ENCODE data around the gene TMEM132D. TPM values are rescaled to one million over a fixed set of nuclear protein-coding genes. Genes with fewer than 3 reads are reported as not detected.

The TMEM132D gene
- total RNA-seq, 2 experiments from 2014 or later = not detected

GRCh38 chr12:129827866-129828384 is 75.9 kb downstream of the TMEM132D start:
- no peak for DNase-seq
- no peaks in the 10 kb centered on the region for H3K27me3 Mint-ChIP-seq
- CTCF ChIA-PET = no interaction called here
- H3K27ac Mint-ChIP-seq = no peak overlapping the region
- H3K4me3 Mint-ChIP-seq = no peak overlapping the region
- H3K4me1 Mint-ChIP-seq = no peaks in the 10 kb centered on the region
- H3K36me3 Mint-ChIP-seq (ENCODE audit: low read depth) = no peaks in the 10 kb centered on the region
- POLR2A ChIA-PET = no interaction called here
- H3K9me3 Mint-ChIP-seq = peaks cover 2% of the 10 kb centered on the region

- H3K27me3 Mint-ChIP-seq = no peaks in the 10 kb centered on the region
- CTCF ChIA-PET = no interaction called here
- H3K4me3 Mint-ChIP-seq = no peak overlapping the region
- DNase-seq = no peak
- no peaks in the 10 kb centered on the region for H3K36me3 Mint-ChIP-seq (ENCODE audit: low read depth)
- H3K4me1 Mint-ChIP-seq = no peaks in the 10 kb centered on the region
- POLR2A ChIA-PET = no interaction called here
- H3K9me3 Mint-ChIP-seq = peaks cover 2% of the 10 kb centered on the region
- H3K27ac Mint-ChIP-seq = no peak overlapping the region
These were observed 76.5 kb downstream of the TMEM132D start for GRCh38 chr12:129827102-129827865.

GRCh38 chr12:129826273-129826672 is 77.6 kb downstream of the TMEM132D start:
- Mint-ChIP-seq H3K9me3 (peaks cover 7% of the 10 kb centered on the region), H3K4me1 (no peaks in the 10 kb centered on the region), H3K4me3 (no peak overlapping the region), H3K36me3 (ENCODE audit: low read depth) (no peaks in the 10 kb centered on the region), H3K27me3 (no peaks in the 10 kb centered on the region), H3K27ac (no peak overlapping the region)
- ChIA-PET CTCF (no interaction called here), POLR2A (no interaction called here)
- no peak for DNase-seq

- Mint-ChIP-seq H3K9me3 (peaks cover 7% of the 10 kb centered on the region), H3K27me3 (no peaks in the 10 kb centered on the region), H3K27ac (no peak overlapping the region), H3K4me1 (no peaks in the 10 kb centered on the region), H3K4me3 (no peak overlapping the region), H3K36me3 (ENCODE audit: low read depth) (no peaks in the 10 kb centered on the region)
- POLR2A ChIA-PET = no interaction called here
- DNase-seq = no peak
- CTCF ChIA-PET = no interaction called here
These were observed 78.5 kb downstream of the TMEM132D start for GRCh38 chr12:129825316-129825715.

- no peaks in the 10 kb centered on the region for H3K4me1 Mint-ChIP-seq
- H3K27me3 Mint-ChIP-seq = no peaks in the 10 kb centered on the region
- peaks cover 6% of the 10 kb centered on the region for H3K9me3 Mint-ChIP-seq
- POLR2A ChIA-PET = no interaction called here
- DNase-seq = no peak
- CTCF ChIA-PET = no interaction called here
- H3K36me3 Mint-ChIP-seq (ENCODE audit: low read depth) = no peaks in the 10 kb centered on the region
- H3K27ac Mint-ChIP-seq = no peak overlapping the region
- H3K4me3 Mint-ChIP-seq = no peak overlapping the region
These were observed 81.9 kb downstream of the TMEM132D start for GRCh38 chr12:129821964-129822363.

GRCh38 chr12:129819391-129819790 is 84.4 kb downstream of the TMEM132D start:
- Mint-ChIP-seq H3K27ac (no peak overlapping the region), H3K4me3 (no peak overlapping the region), H3K27me3 (no peaks in the 10 kb centered on the region), H3K4me1 (no peaks in the 10 kb centered on the region), H3K36me3 (ENCODE audit: low read depth) (no peaks in the 10 kb centered on the region), H3K9me3 (peaks cover 6% of the 10 kb centered on the region)
- ChIA-PET CTCF (no interaction called here), POLR2A (no interaction called here)
- DNase-seq = no peak

- peaks cover 2% of the 10 kb centered on the region for H3K9me3 Mint-ChIP-seq
- H3K27me3 Mint-ChIP-seq = no peaks in the 10 kb centered on the region
- no peak for DNase-seq
- H3K36me3 Mint-ChIP-seq (ENCODE audit: low read depth) = no peaks in the 10 kb centered on the region
- no peak overlapping the region for H3K4me3 Mint-ChIP-seq
- POLR2A ChIA-PET = no interaction called here
- no peaks in the 10 kb centered on the region for H3K4me1 Mint-ChIP-seq
- H3K27ac Mint-ChIP-seq = no peak overlapping the region
- CTCF ChIA-PET = no interaction called here
These were observed 88.0 kb downstream of the TMEM132D start for GRCh38 chr12:129815846-129816245.

- ChIA-PET CTCF (no interaction called here), POLR2A (no interaction called here)
- Mint-ChIP-seq H3K27me3 (no peaks in the 10 kb centered on the region), H3K9me3 (peaks cover 2% of the 10 kb centered on the region), H3K27ac (no peak overlapping the region), H3K36me3 (ENCODE audit: low read depth) (no peaks in the 10 kb centered on the region), H3K4me3 (no peak overlapping the region), H3K4me1 (no peaks in the 10 kb centered on the region)
- no peak for DNase-seq
These were observed 91.9 kb downstream of the TMEM132D start for GRCh38 chr12:129811963-129812362.

GRCh38 chr12:129807136-129807535 is 96.7 kb downstream of the TMEM132D start:
- ChIA-PET CTCF (no interaction called here), POLR2A (no interaction called here)
- no peak overlapping the region for H3K4me3 Mint-ChIP-seq
- no peaks in the 10 kb centered on the region for H3K4me1 Mint-ChIP-seq
- H3K9me3 Mint-ChIP-seq = peaks cover 2% of the 10 kb centered on the region
- no peaks in the 10 kb centered on the region for H3K27me3 Mint-ChIP-seq
- no peak for DNase-seq
- no peak overlapping the region for H3K27ac Mint-ChIP-seq
- no peaks in the 10 kb centered on the region for H3K36me3 Mint-ChIP-seq (ENCODE audit: low read depth)

GRCh38 chr12:129791396-129791795 is 112.4 kb downstream of the TMEM132D start:
- ChIA-PET CTCF (no interaction called here), POLR2A (no interaction called here)
- H3K9me3 Mint-ChIP-seq = no peaks in the 10 kb centered on the region
- no peak for DNase-seq
- H3K4me1 Mint-ChIP-seq = no peaks in the 10 kb centered on the region
- no peaks in the 10 kb centered on the region for H3K36me3 Mint-ChIP-seq (ENCODE audit: low read depth)
- no peaks in the 10 kb centered on the region for H3K27me3 Mint-ChIP-seq
- H3K27ac Mint-ChIP-seq = no peak overlapping the region
- no peak overlapping the region for H3K4me3 Mint-ChIP-seq

- no peaks in the 10 kb centered on the region for H3K36me3 Mint-ChIP-seq (ENCODE audit: low read depth)
- CTCF ChIA-PET = no interaction called here
- no peaks in the 10 kb centered on the region for H3K9me3 Mint-ChIP-seq
- no peaks in the 10 kb centered on the region for H3K4me1 Mint-ChIP-seq
- no peak overlapping the region for H3K4me3 Mint-ChIP-seq
- no peak for DNase-seq
- H3K27me3 Mint-ChIP-seq = no peaks in the 10 kb centered on the region
- H3K27ac Mint-ChIP-seq = no peak overlapping the region
- POLR2A ChIA-PET = no interaction called here
These were observed 112.9 kb downstream of the TMEM132D start for GRCh38 chr12:129790930-129791329.

- ChIA-PET CTCF (no interaction called here), POLR2A (no interaction called here)
- Mint-ChIP-seq H3K27me3 (no peaks in the 10 kb centered on the region), H3K4me1 (no peaks in the 10 kb centered on the region), H3K9me3 (peaks cover 1% of the 10 kb centered on the region), H3K4me3 (no peak overlapping the region), H3K36me3 (ENCODE audit: low read depth) (no peaks in the 10 kb centered on the region), H3K27ac (no peak overlapping the region)
- no peak for DNase-seq
These were observed 113.5 kb downstream of the TMEM132D start for GRCh38 chr12:129790331-129790730.

GRCh38 chr12:129789921-129790320 is 113.9 kb downstream of the TMEM132D start:
- H3K9me3 Mint-ChIP-seq = peaks cover 3% of the 10 kb centered on the region
- H3K36me3 Mint-ChIP-seq (ENCODE audit: low read depth) = no peaks in the 10 kb centered on the region
- POLR2A ChIA-PET = no interaction called here
- CTCF ChIA-PET = no interaction called here
- no peak overlapping the region for H3K27ac Mint-ChIP-seq
- no peak for DNase-seq
- H3K4me1 Mint-ChIP-seq = no peaks in the 10 kb centered on the region
- no peaks in the 10 kb centered on the region for H3K27me3 Mint-ChIP-seq
- H3K4me3 Mint-ChIP-seq = no peak overlapping the region

GRCh38 chr12:129788506-129789084 is 115.2 kb downstream of the TMEM132D start:
- no peak for DNase-seq
- Mint-ChIP-seq H3K27me3 (no peaks in the 10 kb centered on the region), H3K36me3 (ENCODE audit: low read depth) (no peaks in the 10 kb centered on the region), H3K27ac (no peak overlapping the region), H3K9me3 (peaks cover 6% of the 10 kb centered on the region), H3K4me1 (no peaks in the 10 kb centered on the region), H3K4me3 (no peak overlapping the region)
- CTCF ChIA-PET = no interaction called here
- POLR2A ChIA-PET = no interaction called here

All from activated CD4-positive, alpha-beta T cell treated with anti-CD3 and anti-CD28 coated beads, Interleukin-2, amount 10 ng/mL, durations not matched to agents 7 days and 5 days (primary cell).